ENCODE results near the gene PDE12.
"Not testable (repeated sequence)": the region's sequence is repeated elsewhere in the genome, so short reads cannot be mapped to it uniquely, and the experiment has no call there.

The PDE12 gene

GRCh38 chr3:57583544-57583943 is 27.5 kb downstream of the PDE12 start:
- no peak for DNase-seq (ENCODE audit: low read depth in 2 of 2)

- no peak for DNase-seq (ENCODE audit: low read depth in 2 of 2)
Measured at GRCh38 chr3:57586778-57587177, 30.7 kb downstream of the PDE12 start.

GRCh38 chr3:57587905-57588304 is 31.8 kb downstream of the PDE12 start:
- no peak for DNase-seq (ENCODE audit: low read depth in 2 of 2)

- DNase-seq (ENCODE audit: low read depth in 2 of 2) = no peak
Measured at GRCh38 chr3:57592306-57592705, 36.2 kb downstream of the PDE12 start.

GRCh38 chr3:57594144-57594543 is 38.1 kb downstream of the PDE12 start:
- no peak for DNase-seq (ENCODE audit: low read depth in 2 of 2)

- no peak for DNase-seq (ENCODE audit: low read depth in 2 of 2)
Measured at GRCh38 chr3:57594576-57594975, 38.5 kb downstream of the PDE12 start.

GRCh38 chr3:57596495-57597126 is 40.5 kb downstream of the PDE12 start:
- DNase-seq (ENCODE audit: low read depth in 2 of 2) = peak; percentile 35 to 57

- DNase-seq (ENCODE audit: low read depth in 2 of 2) = peak; percentile 98 to 99
Measured at GRCh38 chr3:57597127-57597923, 41.3 kb downstream of the PDE12 start, which contains the start of gene ARF4. Gene ARF4, minus strand, starts transcription at chr3:57597344. Its CDS starts 204 bp downstream, at chr3:57597140.

GRCh38 chr3:57598765-57599360 is 42.8 kb downstream of the PDE12 start:
- no peak for DNase-seq (ENCODE audit: low read depth in 2 of 2)

- no peak for DNase-seq (ENCODE audit: low read depth in 2 of 2)
Measured at GRCh38 chr3:57600195-57600594, 44.1 kb downstream of the PDE12 start.

- DNase-seq (ENCODE audit: low read depth in 2 of 2) = no peak
Measured at GRCh38 chr3:57604971-57605370, 48.9 kb downstream of the PDE12 start.

- no peak for DNase-seq (ENCODE audit: low read depth in 2 of 2)
Measured at GRCh38 chr3:57605683-57606082, 49.6 kb downstream of the PDE12 start.

- not testable (repeated sequence) for DNase-seq (ENCODE audit: low read depth in 2 of 2)
Measured at GRCh38 chr3:57611870-57612269, 55.8 kb downstream of the PDE12 start.

GRCh38 chr3:57616233-57616632 is 60.2 kb downstream of the PDE12 start:
- DNase-seq (ENCODE audit: low read depth in 2 of 2) = no peak
